Pancreas (tissue), 10 donors: ENCODE measurements around the gene MT1HL1. TPM values are rescaled to one million over a fixed set of nuclear protein-coding genes. Genes with fewer than 3 reads are reported as not detected.
"Not testable (repeated sequence)": the region's sequence is repeated elsewhere in the genome, so short reads cannot be mapped to it uniquely, and the experiment has no call there.

Experiments
- ATAC-seq, 4 donors: fragments of 200-7000 bp; cut with Tn5 transposase; one replicate each; pipeline versions ENCODE4 v1.8.0 to v1.9.1; 2020; ENCODE audit warnings: mild to moderate bottlenecking in 4 of 4, moderate library complexity in 4 of 4
- DNase-seq, 6 donors: peaks; one replicate each; pipeline ENCODE4 v3.0.0-alpha.2; 2020
- FAIRE-seq: peaks from 2 replicates; lab custom pipeline; 2012; peaks lifted over from hg19 to GRCh38; lab: Jason Lieb, UNC
- H3K27ac ChIP-seq, 4 donors: fragments of 200-600 bp; sonication (generic); 1 replicate in 3 of 4; 2 replicates in 1 of 4; pipeline versions ENCODE4 v1.5.0 to v1.8.0; 2020
- H3K27me3 ChIP-seq, 4 donors: fragments of 200-600 bp; one replicate each; pipeline ENCODE4 v1.8.0; 2021
- H3K36me3 ChIP-seq, 3 donors: fragments of 200-600 bp; sonication (generic) in 1 of 3; one replicate each; pipeline versions ENCODE4 v1.5.0 to v1.8.0; 2020 to 2021
- H3K4me1 ChIP-seq, 3 donors: fragments of 200-600 bp; one replicate each; pipeline ENCODE4 v1.8.0; 2021
- H3K4me3 ChIP-seq, 4 donors: fragments of 200-600 bp; sonication (generic) in 2 of 4; one replicate each; pipeline versions ENCODE4 v1.5.0 to v1.8.0; 2020 to 2021
- H3K9me3 ChIP-seq, 4 donors: fragments of 200-600 bp; one replicate each; pipeline ENCODE4 v1.8.0; 2021
- CTCF ChIP-seq, 4 donors: fragments of 200-600 bp; sonication (generic) in 3 of 4; IDR thresholded peaks; one replicate each; pipeline versions ENCODE4 v1.5.0 to v1.8.0; 2021; ENCODE audit warnings: antibody characterized with exemption in 4 of 4
- WGBS, 2 donors: extraction: QIAGEN DNeasy Blood & Tissue Kit; methylation state at CpG; one replicate each; pipeline ENCODE4 v1.1.7; 2013; 5-methylcytosine and 5-hydroxymethylcytosine counted together
- intact Hi-C, 3 donors: fragments of 100-400 bp; cut with DNase I; formaldehyde crosslinking; loops; one replicate each; pipeline versions ENCODE4 v1.11.1 to v1.14.2; 2022
- polyA plus RNA-seq, 2 donors: library from polyadenylated mRNA; stranded (reverse); fragments of 200-250 nt; gene quantifications; one replicate each; pipeline ENCODE4 v1.2.3, GENCODE V29; 2013
- total RNA-seq, 6 donors: library from RNA; stranded (reverse); fragmentation: NEBNext Ultra II Directional in 4 of 6; extraction: Animal tissue kit (Norgen Biotek cat#: 25700) in 4 of 6; gene quantifications; one replicate each; pipeline versions ENCODE4 v1.2.1 to v1.2.4, GENCODE V29; 2021 to 2023
- donor health status: healthy with polysubstance abuse.
- donor health status: DM: no; HTN: no; CAD: no; lungs with moderate emphysema.
- donor health status: DM: no; HTN: no; CAD: no.
- donor health status: control.
- donor health status: control.
- donor health status: Bipolar disorder and iron deficiency.
- donor health status: DM: yes; HTN: yes; CAD: no.
- donor health status: DM: no; HTN: no; CAD: no.
- donor health status: DM: no; HTN: no; CAD: no.
- donor health status: DM: yes; HTN: yes; CAD: no.

Gene MT1HL1
- total and polyA plus RNA-seq, 8 donors: not detected

DNA sequence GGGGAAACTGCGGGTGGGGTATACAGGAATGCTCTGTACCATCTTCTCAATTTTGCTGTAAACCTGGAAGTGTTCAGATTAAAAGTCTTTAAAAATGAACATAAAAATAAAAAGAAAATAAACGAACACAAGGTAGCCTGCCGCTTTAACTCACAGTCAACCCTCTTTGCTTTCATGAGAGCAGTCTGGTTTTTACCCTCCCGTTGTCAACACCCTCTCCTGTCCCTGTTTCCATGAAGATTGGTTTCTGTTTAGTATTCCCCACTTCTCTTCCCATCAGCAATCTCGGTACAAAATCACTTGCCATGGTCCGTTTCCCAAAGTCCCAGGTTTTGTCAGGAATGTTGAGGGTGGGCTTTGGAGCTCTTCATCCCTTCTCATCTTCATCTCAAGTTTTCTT lies 28.8 kb downstream of the MT1HL1 start:
- 73 to 80% methylated on average over 6 of the region's 6 CpGs for WGBS, 2 donors
- H3K4me1 ChIP-seq: no peaks in the 10 kb centered on the region

DNA sequence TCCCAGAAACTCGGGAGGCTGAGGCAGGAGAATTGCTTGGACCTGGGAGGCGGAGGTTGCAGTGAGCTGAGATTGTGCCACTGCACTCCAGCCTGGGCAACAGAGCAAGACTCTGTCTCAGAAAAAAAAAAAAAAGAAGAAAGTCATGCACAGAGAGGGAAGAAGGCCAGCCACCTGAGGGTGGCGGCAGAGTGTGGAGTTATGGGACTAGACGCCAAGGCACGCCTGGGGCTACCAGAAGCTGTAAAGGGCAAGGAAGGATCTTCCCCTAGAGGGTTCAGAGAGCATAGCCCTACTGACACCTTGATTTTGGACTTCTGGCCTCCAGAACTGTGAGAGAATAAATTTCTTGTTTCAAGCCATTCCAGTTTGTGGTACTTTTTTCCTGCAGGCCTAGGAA lies 30.2 kb downstream of the MT1HL1 start:
- FAIRE-seq, H3K27ac ChIP-seq, H3K9me3 ChIP-seq, H3K4me3 ChIP-seq, ATAC-seq, intact Hi-C loops, DNase-seq, H3K27me3 ChIP-seq, H3K36me3 ChIP-seq, H3K4me1 ChIP-seq: not testable (repeated sequence)
- 74 to 84% methylated on average over 5 of the region's 5 CpGs for WGBS, 2 donors

More for the DNA sequence above, 28.8 kb downstream of the MT1HL1 start:
- no peak for TF ChIP-seq CTCF (IDR thresholded peaks at IDR 0.05)
- intact Hi-C loops: no loop called here
- ATAC-seq: no peak
- Histone ChIP-seq H3K27ac (no peak overlapping the region), H3K27me3 (no peaks in the 10 kb centered on the region), H3K9me3 (no peaks in the 10 kb centered on the region), H3K36me3 (no peaks in the 10 kb centered on the region), H3K4me3 (no peak overlapping the region)
- no peak for FAIRE-seq
- no peak for DNase-seq

GRCh38 chr1:236966636-236967035 lies 37.6 kb downstream of the MT1HL1 start:
- no peaks in the 10 kb centered on the region for H3K36me3 ChIP-seq
- peaks cover 0 to 3% (median 0%) of the 10 kb centered on the region in 4 donors for H3K27me3 ChIP-seq
- no peak overlapping the region for H3K27ac ChIP-seq
- H3K4me1 ChIP-seq: no peaks in the 10 kb centered on the region
- TF ChIP-seq CTCF (IDR thresholded peaks at IDR 0.05): no peak
- ATAC-seq: no peak
- FAIRE-seq: no peak
- H3K4me3 ChIP-seq: no peak overlapping the region
- no peaks in the 10 kb centered on the region for H3K9me3 ChIP-seq
- DNase-seq: no peak
- intact Hi-C loops: no loop called here
- WGBS, 2 donors: 51 to 60% methylated on average over 6 of the region's 6 CpGs

- no peak for FAIRE-seq
- 64 to 68% methylated on average over 2 of the region's 2 CpGs for WGBS, 2 donors
Observed at GRCh38 chr1:236963920-236964319, 40.3 kb downstream of the MT1HL1 start.

DNA sequence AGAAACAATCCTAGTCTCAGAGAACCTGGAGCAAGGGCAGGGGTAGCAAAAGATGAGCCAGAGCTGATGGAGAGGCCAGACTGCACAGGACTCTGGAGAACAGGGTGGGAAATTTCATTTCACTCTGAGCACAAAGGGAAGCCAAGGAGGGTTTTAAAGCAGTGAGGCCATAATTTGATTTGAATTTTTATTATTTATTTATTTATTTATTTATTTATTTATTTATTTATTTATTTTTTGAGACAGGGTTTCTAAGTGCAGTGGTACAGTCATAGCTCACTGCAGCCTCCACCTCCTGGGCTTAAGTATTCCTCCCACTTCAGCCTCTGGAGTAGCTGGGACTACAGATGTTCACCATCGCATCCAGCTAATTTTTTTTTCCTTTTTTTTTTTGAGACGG lies 45.1 kb downstream of the MT1HL1 start:
- FAIRE-seq (no peak), ATAC-seq (no peak), DNase-seq (no peak)
- Histone ChIP-seq H3K9me3 (no peaks in the 10 kb centered on the region), H3K4me1 (no peaks in the 10 kb centered on the region), H3K27ac (no peak overlapping the region), H3K27me3 (no peaks in the 10 kb centered on the region), H3K4me3 (no peak overlapping the region), H3K36me3 (no peaks in the 10 kb centered on the region)
- TF ChIP-seq CTCF (IDR thresholded peaks at IDR 0.05): no peak
- WGBS, 2 donors: 91 to 100% methylated on average over 2 of the region's 2 CpGs
- intact Hi-C loops: no loop called here

More at GRCh38 chr1:236963920-236964319, 40.3 kb downstream of the MT1HL1 start:
- ATAC-seq: no peak
- Histone ChIP-seq H3K36me3 (no peaks in the 10 kb centered on the region), H3K9me3 (no peaks in the 10 kb centered on the region), H3K27me3 (peaks cover 0 to 3% (median 0%) of the 10 kb centered on the region in 4 donors), H3K27ac (no peak overlapping the region), H3K4me3 (no peak overlapping the region), H3K4me1 (no peaks in the 10 kb centered on the region)
- no peak for TF ChIP-seq CTCF (IDR thresholded peaks at IDR 0.05)
- intact Hi-C loops: no loop called here
- no peak for DNase-seq
